Epithelial cell of prostate (primary cell): ENCODE data around the gene GRB2.
"Not testable (repeated sequence)": the region's sequence is repeated elsewhere in the genome, so short reads cannot be mapped to it uniquely, and the experiment has no call there.

ENCODE experiments used
- DNase-seq: peaks from one replicate; pipeline ENCODE4 v3.0.0-alpha.2; 2011; ENCODE audit warnings: low read depth, low spot score
- H3K27ac ChIP-seq: fragments of 450-650 bp; 2 replicates; pipeline ENCODE4 v1.5.1; 2017; ENCODE audit warnings: mild to moderate bottlenecking

Gene GRB2

GRCh38 chr17:75405365-75406221 is at the start of gene GRB2:
Gene GRB2, minus strand, starts transcription at chr17:75405678. Its CDS starts 12,050 bp downstream, at chr17:75393628.
- peak; percentile 68 for DNase-seq
- H3K27ac ChIP-seq = peak within 1 kb of the TSS; percentile 77

GRCh38 chr17:75454672-75455071 is 49.2 kb upstream of the GRB2 start:
- not testable (repeated sequence) for DNase-seq, H3K27ac ChIP-seq

GRCh38 chr17:75454193-75454592 is 48.7 kb upstream of the GRB2 start:
- H3K27ac ChIP-seq = no peak overlapping the region
- DNase-seq = no peak

- no peak overlapping the region for H3K27ac ChIP-seq
- DNase-seq = no peak
Measured at GRCh38 chr17:75450270-75450669, 44.8 kb upstream of the GRB2 start.

- H3K27ac ChIP-seq = no peak overlapping the region
- no peak for DNase-seq
Measured at GRCh38 chr17:75447951-75448856, 42.7 kb upstream of the GRB2 start.

GRCh38 chr17:75445896-75446295 is 40.4 kb upstream of the GRB2 start:
- not testable (repeated sequence) for DNase-seq, H3K27ac ChIP-seq

- no peak overlapping the region for H3K27ac ChIP-seq
- no peak for DNase-seq
Measured at GRCh38 chr17:75445296-75445695, 39.8 kb upstream of the GRB2 start.

- H3K27ac ChIP-seq = peak overlapping the region; percentile 15
- DNase-seq = no peak
Measured at GRCh38 chr17:75442168-75443103, 37.0 kb upstream of the GRB2 start.

- DNase-seq = no peak
- H3K27ac ChIP-seq = no peak overlapping the region
Measured at GRCh38 chr17:75440738-75441448, 35.4 kb upstream of the GRB2 start.

GRCh38 chr17:75439287-75439686 is 33.8 kb upstream of the GRB2 start:
- no peak overlapping the region for H3K27ac ChIP-seq
- DNase-seq = no peak

- not testable (repeated sequence) for H3K27ac ChIP-seq, DNase-seq
Measured at GRCh38 chr17:75437404-75437803, 31.9 kb upstream of the GRB2 start.

- H3K27ac ChIP-seq, DNase-seq: not testable (repeated sequence)
Measured at GRCh38 chr17:75434433-75434832, 29.0 kb upstream of the GRB2 start.

GRCh38 chr17:75433218-75433783 is 27.8 kb upstream of the GRB2 start:
- H3K27ac ChIP-seq = no peak overlapping the region
- no peak for DNase-seq

- DNase-seq = no peak
- H3K27ac ChIP-seq = no peak overlapping the region
Measured at GRCh38 chr17:75430159-75430974, 24.9 kb upstream of the GRB2 start.

- peak; percentile 61 for DNase-seq
Measured at GRCh38 chr17:75428543-75429469, 23.3 kb upstream of the GRB2 start.

GRCh38 chr17:75418531-75418930 is 13.1 kb upstream of the GRB2 start:
- DNase-seq = no peak
- H3K27ac ChIP-seq = no peak overlapping the region

More at GRCh38 chr17:75428543-75429469, 23.3 kb upstream of the GRB2 start:
- H3K27ac ChIP-seq = peak overlapping the region; percentile 47

GRCh38 chr17:75417054-75417580 is 11.6 kb upstream of the GRB2 start:
- H3K27ac ChIP-seq = no peak overlapping the region
- DNase-seq = no peak
